SK-N-DZ (cell line): Measurements from ENCODE around the gene AHNAK.

Experiments used
- DNase-seq: peaks from one replicate; pipeline ENCODE4 v3.0.0-alpha.2; 2015; ENCODE audit warnings: low spot score

The AHNAK gene

GRCh38 chr11:62406034-62406433 lies 140.6 kb downstream of the AHNAK start:
- no peak for DNase-seq

- no peak for DNase-seq
These were observed 141.7 kb downstream of the AHNAK start for GRCh38 chr11:62404901-62405300.

- no peak for DNase-seq
These were observed 142.2 kb downstream of the AHNAK start for GRCh38 chr11:62404435-62404834.

GRCh38 chr11:62402960-62403730 lies 143.5 kb downstream of the AHNAK start:
- DNase-seq = no peak

- DNase-seq = no peak
These were observed 144.2 kb downstream of the AHNAK start for GRCh38 chr11:62402226-62402959.

GRCh38 chr11:62401811-62402210 lies 144.8 kb downstream of the AHNAK start:
- DNase-seq = no peak

- DNase-seq = no peak
These were observed 145.2 kb downstream of the AHNAK start for GRCh38 chr11:62401356-62401755.

- peak; percentile 94 for DNase-seq
These were observed 145.8 kb downstream of the AHNAK start for GRCh38 chr11:62400760-62401159.

- no peak for DNase-seq
These were observed 146.3 kb downstream of the AHNAK start for GRCh38 chr11:62400281-62400680.

GRCh38 chr11:62399878-62400266 lies 146.7 kb downstream of the AHNAK start:
- DNase-seq = peak; percentile 71

- no peak for DNase-seq
These were observed 147.3 kb downstream of the AHNAK start for GRCh38 chr11:62399172-62399877.

- peak; percentile 45 for DNase-seq
These were observed 148.3 kb downstream of the AHNAK start for GRCh38 chr11:62398011-62398994.

- DNase-seq = no peak
These were observed 150.6 kb downstream of the AHNAK start for GRCh38 chr11:62395885-62396551.

GRCh38 chr11:62394825-62395538 lies 151.6 kb downstream of the AHNAK start:
- peak; percentile 86 for DNase-seq

- DNase-seq = no peak
These were observed 152.9 kb downstream of the AHNAK start for GRCh38 chr11:62393735-62394134.

GRCh38 chr11:62393061-62393611 lies 153.5 kb downstream of the AHNAK start:
- no peak for DNase-seq

- DNase-seq = no peak
These were observed 154.1 kb downstream of the AHNAK start for GRCh38 chr11:62392506-62392905.

- no peak for DNase-seq
These were observed 154.8 kb downstream of the AHNAK start for GRCh38 chr11:62391642-62392425.

- no peak for DNase-seq
These were observed 155.9 kb downstream of the AHNAK start for GRCh38 chr11:62390722-62391121.
